ENCODE results near the gene ACVR1B.

Gene ACVR1B

DNA sequence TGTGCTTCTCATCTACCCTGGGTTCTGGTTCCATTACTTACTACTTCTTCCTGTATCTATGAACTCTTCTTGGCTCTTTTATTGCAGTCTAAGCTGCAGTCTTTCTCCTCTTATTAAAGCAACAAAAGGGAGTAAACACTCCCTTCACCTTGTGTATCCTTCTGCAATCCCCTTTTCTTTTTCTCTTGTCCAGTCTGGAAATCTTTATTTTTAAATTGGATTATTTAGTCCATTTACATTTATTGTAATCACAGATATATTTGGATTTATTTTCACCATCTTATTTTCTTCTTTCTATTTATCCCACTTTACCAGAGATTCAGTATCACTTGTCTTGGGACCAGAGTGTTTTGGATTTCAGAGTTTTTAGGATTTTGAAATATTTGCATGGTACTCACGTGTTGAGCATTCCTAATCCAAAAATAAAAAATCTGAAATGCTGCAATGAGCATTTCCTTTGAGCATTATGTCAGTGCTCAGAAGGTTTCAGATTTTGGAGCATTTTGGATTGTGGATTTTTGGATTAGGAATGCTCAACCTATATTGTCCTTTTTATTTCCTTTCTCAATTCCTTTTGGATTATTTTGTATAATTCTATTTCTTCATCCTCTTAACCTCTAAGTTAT lies 6.8 kb upstream of the ACVR1B start:
- no peak for DNase-seq

DNA sequence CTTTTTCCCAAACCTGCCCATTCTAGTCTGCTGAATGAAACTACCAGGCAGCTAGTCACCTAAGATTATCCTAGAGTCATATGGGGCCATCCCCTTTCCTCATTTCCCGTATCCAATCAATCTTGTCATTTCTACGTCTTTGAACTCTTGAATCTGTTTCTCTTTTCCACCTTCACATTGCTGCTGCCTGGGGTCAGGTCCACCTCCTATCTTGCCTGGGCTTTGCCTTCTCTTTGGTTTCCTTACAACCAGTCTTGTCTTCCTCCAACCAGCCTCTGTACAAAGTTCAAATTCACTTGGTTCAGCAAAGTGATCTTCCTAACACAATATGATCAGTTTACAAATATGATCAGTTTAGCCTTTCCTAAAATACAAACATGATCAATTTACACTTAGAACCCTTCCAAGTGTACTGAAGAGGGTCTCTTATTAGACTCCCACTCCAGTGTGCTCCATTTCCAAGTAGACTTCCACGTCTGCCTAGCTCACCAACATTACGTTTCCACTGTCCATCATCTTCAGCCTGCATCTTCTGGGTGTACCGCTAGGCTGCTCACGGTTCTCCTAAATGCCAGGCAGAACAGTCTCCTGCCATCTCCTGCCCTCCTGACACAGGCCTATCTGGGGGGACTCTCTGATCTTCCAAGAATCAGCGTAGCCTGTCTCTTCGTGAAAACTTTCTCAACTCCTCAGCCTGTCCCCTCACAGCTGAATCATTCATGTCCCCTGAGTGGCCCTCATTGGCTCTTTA lies 4.1 kb upstream of the ACVR1B start:
- DNase-seq, result no peak

DNA sequence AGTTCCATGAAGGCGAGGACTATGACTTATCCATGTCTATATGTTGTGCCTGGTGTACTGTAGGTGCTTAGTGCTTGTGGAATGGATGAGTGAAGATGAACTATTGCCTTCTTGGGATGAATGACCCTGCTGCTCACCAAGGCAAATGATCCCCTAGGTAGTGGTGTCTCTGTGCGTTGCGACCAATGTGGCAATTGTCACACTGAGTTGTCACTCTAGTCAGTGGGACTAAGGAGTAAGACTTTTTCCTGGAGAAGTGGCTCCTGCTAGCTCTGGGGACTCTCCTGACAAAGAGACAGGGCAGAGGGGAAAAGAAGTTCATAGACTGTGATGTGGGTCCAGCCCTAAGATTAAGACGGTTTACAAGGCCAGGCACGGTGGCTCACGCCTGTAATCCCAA lies 3.4 kb upstream of the ACVR1B start:
- no peak for DNase-seq

DNA sequence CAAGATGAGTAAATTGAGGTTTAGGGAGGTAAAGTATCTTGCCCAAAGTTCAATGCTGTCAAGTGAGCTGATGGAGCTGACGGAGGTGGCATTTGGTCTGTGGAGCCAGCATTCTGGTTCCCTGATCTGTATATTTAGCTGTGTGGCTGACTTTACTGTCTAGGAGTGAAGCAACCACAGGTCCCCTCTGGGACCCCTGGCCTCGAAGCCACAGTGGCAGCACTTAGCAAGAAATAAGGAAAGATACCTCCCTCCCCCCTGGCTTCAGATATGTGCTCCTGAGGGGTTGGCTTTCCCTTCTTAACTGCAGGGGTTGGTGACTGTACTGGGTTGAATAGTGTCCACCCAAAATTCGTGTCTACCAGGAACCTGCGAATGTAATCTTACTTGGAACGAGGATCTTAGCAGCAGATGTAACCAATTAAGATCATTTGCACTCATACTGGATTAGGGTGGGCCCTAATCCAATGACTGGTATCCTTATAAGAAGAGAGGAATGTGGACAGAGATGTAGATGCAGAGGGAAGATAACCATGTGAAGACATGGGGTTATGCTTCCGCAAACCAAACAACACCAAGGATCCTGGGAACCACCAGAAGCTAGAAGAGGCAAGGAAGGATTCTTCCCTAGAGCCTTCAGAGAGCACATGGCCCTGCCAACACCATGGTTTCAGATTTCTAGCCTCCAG lies 2.0 kb upstream of the ACVR1B start:
- no peak for DNase-seq

DNA sequence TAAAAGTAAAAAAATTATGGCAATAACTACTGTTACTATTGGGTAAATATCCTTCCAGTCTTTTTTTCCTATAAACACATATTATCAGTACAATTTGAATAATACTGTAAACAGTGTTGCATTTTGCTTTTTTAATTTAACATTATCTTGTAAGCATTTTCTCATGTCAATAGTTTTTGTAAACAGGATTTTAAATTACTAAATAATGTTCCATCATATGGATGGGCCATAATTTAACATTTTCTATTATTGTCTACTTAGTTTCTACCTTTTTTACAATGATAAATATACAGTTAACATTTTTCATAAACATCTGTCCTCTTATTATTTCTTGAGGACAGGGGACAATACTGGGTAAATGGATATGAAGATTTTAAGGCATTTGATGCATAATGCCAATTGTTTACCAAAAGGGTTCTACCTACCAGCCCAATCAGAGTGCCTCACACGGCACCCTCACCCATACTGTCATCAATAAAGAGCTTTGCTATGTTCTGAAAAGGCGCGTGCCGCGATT lies 759 bp upstream of the ACVR1B start:
- no peak for DNase-seq

- DNase-seq, result no peak
These were observed 584 bp downstream of the ACVR1B start for GRCh38 chr12:51951843-51952722.

DNA sequence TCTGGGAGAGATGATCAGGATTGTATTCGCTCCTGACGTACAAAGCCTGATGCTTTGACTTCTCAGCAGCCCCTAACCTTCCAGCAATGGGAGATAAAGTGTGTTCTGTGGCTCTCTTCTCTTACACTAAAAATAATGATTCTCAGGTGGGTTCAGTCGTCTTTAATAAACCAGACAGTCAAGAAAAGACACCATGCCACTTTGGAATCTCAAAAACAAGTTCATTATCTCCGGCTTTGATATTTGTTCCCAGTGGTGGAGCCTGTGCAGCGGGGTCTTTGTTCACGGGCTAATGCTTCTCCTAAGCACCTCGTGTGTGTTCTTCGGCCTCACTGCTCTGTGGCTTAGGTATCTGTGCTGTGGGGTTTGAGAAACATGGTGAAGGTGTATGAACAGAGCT lies 1.6 kb downstream of the ACVR1B start:
- no peak for DNase-seq

DNA sequence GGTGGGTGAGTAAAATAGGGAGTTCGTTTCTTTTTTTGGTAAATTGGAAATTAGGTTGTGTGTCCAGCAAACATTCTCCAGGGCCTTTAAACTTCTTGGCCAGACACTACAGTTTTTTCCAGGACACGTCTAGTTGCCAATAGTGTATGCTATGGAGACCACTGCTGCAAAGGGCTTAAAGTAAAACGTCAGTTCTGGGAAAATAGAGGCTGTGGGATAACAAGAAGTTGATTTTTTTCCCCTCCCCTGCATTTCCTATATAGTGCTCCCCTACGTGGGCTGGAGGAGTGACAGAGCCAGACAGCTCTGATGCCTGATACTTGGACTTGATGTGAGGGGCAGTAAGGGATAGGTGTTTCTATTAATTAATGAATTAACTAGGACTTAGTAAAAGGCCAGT lies 2.4 kb downstream of the ACVR1B start:
- DNase-seq, result no peak

GRCh38 chr12:51954561-51955361 lies 3.3 kb downstream of the ACVR1B start:
- no peak for DNase-seq

DNA sequence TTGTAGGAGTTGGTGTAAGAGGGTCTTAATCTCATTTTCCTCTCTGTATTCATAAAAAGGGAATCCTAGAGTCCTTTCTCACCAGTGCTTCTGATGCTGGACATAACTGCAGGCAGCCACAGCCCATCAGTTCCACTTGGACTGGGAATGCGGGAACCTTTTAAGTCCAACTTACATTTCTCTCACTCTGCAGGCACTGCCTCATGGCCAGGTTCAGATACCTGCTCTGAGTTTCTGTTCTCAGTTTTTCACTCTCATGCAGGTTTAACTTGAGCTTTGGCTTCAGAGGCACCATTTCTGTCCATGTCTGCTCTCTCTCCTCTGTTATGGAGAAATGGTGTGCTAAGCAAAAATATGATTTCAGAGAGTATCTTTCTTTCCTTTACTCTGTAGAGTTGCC lies 4.2 kb downstream of the ACVR1B start:
- no peak for DNase-seq

GRCh38 chr12:51958542-51958941 lies 7.0 kb downstream of the ACVR1B start:
- no peak for DNase-seq

- DNase-seq, result no peak
These were observed 7.7 kb downstream of the ACVR1B start for GRCh38 chr12:51959211-51959610.

- DNase-seq, result no peak
These were observed 8.4 kb downstream of the ACVR1B start for GRCh38 chr12:51959921-51960320.

DNA sequence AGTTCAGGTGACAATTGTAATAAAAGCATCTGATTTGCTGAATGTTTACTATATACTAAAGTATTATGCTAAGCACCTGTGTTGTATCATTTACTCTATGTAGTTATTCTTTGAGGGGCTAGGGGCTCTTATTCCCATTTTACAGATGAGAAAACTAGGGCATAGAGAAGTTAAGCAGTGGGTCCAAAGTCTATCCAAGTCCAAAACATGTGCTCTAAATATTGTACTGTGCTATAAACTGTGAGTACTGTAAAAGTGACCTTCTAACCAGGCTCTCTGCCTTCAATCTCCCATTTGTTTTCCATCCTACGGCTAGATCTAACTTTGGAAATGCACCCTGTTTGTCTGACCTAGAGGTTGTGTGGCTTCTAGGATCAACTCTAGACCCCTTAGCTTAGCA lies 9.0 kb downstream of the ACVR1B start:
- no peak for DNase-seq

GRCh38 chr12:51960890-51961289 lies 9.4 kb downstream of the ACVR1B start:
- no peak for DNase-seq

DNA sequence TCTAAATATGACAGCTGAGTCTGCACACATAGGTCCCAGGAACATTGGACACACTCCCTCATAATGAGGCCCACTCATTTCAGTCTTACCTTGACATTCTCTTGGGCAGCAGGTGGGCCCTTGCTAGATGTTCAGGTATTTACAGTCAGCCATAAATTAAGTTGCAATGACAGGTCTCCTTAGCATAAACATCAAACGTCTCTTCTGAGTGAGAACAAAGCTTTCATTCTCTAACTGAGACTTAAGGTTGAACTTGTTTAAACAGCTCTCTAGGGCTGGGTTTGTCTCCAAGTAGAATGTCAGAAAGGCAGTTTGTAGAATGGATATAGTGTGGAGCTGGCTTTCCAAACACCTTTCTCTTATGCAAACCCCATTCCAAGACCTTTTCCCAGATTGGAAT lies 10.3 kb downstream of the ACVR1B start:
- DNase-seq, result no peak

DNA sequence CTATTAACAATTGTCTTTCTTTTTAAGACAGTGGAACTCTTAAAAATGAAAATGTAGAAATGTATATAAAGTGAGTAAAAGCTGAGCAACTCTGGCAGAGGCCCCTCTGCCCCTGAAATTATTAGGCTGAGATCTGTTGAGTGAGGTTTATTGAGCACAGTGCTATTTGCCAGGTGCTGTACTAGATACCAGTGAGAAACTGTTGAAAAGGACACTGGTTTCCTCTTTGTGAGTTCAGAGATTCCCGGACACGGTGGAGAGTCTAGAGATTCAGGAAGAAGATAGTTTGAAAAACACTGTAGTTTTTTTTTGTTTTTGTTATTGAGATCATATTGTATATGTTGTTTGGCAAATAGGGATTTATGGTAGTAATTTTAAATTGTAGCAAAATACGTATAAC lies 11.2 kb downstream of the ACVR1B start:
- DNase-seq, result no peak

- no peak for DNase-seq
These were observed 12.0 kb downstream of the ACVR1B start for GRCh38 chr12:51963477-51963876.

DNA sequence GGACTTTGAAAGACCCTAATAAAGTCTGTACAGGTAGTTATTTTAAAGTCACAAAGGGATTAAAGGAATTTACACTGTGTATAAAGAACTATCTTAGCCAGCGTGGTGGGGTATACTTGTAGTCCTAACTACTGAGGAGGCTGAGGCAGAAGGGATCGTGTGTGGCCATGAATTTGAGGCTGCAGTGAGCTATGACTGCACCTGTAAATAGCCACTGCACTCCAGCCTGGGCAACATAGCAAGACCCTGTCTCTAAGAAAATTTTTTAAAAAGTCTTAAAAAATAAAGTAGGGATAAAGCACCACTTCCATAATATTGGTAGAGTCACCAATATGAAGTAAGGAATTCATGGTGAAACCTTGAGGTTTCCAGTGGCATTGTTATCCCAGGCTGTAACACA lies 18.1 kb downstream of the ACVR1B start:
- no peak for DNase-seq

- peak; percentile 14 for DNase-seq
These were observed 19.6 kb downstream of the ACVR1B start for GRCh38 chr12:51970904-51971646.

GRCh38 chr12:51971679-51972421 lies 20.4 kb downstream of the ACVR1B start:
- no peak for DNase-seq

Measured in stimulated activated CD4-positive, alpha-beta T cell treated with anti-CD3 and anti-CD28 coated beads, Interleukin-4, amount 100 ng/mL, for 1 hour (primary cell).